ENCODE data around the gene FOXP3.

FOXP3 gene

DNA sequence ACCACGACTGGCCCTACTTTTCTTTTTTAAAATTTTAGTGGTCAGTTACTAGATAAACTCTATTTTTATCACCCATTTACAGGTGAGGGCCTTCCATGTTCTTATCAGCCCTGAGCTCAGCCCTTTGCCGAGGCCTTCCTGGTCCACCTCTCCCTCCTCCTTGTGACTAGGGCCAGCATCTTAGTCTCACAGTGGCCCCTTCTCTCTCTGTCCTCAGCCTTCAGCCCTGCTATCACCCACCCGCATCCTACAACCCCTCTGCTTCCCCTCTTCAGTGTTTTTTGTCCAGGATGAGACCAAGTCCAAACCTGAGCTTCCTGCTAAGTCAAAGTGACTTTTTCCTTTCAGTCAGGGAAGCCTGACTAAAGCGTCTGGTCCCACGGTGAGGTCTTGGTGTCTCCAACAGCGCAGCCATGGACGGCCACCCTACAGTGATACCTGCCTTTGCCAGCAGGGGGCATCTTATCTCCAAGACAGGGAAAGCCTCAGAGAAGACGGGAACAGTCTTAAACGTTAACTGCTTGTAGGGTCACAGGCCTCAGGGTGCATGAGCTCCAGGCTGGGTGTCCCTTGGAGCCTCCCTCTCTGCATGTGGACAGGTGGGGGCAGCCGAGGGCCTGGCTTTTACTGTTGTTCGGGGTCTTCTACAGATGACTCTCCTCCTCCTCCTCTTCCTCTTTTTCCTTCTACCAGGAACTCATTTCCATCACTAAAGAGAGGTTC is 27.3 kb upstream of the FOXP3 start:
- Histone ChIP-seq H3K27me3 (ENCODE audit: low read depth, low read length) (no peaks in the 10 kb centered on the region), H3K4me3 (ENCODE audit: low read depth in 1 of 2, low read length in 2 of 2) (no peak overlapping the region)

DNA sequence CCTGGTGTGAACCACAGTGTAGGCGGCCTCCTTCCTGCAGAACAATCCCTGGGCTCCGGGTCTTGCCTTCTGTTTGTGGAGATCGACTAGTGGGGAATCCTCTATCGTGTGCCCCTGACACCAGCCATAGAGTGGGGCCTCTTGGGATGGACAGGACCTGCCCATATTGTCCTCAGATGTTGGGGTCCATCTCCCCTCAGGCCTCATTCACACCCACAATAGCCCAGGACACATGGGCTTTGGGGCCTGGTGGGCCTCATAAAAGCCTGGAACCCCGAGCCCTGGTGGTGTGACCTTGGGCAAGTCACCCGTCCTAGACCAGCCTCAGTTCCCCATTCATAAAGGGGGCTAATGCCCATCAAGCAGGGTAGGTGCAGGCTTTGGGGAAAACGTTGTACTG is 25.7 kb upstream of the FOXP3 start:
- no peaks in the 10 kb centered on the region for H3K36me3 ChIP-seq (ENCODE audit: control insufficient read depth in 1 of 2, insufficient read depth in 2 of 2, low read length in 2 of 2)
- no peaks in the 10 kb centered on the region for H3K9me3 ChIP-seq (ENCODE audit: control insufficient read depth in 1 of 2, low read length in 2 of 2)
- no peak overlapping the region for H3K4me3 ChIP-seq (ENCODE audit: low read depth in 1 of 2, low read length in 2 of 2)
- H3K27me3 ChIP-seq (ENCODE audit: low read depth, low read length), result no peaks in the 10 kb centered on the region
- no peak overlapping the region for H3K27ac ChIP-seq (ENCODE audit: low read length)
- H3K4me1 ChIP-seq (ENCODE audit: control insufficient read depth in 1 of 2, insufficient read depth in 2 of 2, low read length in 2 of 2), result peaks cover 0 to 5% of the 10 kb centered on the region in 2 donors

More for the DNA sequence above, 27.3 kb upstream of the FOXP3 start:
- H3K4me1 ChIP-seq (ENCODE audit: control insufficient read depth in 1 of 2, insufficient read depth in 2 of 2, low read length in 2 of 2), result peaks cover 0 to 5% of the 10 kb centered on the region in 2 donors
- no peak overlapping the region for H3K27ac ChIP-seq (ENCODE audit: low read length)
- no peaks in the 10 kb centered on the region for H3K9me3 ChIP-seq (ENCODE audit: control insufficient read depth in 1 of 2, low read length in 2 of 2)
- H3K36me3 ChIP-seq (ENCODE audit: control insufficient read depth in 1 of 2, insufficient read depth in 2 of 2, low read length in 2 of 2), result no peaks in the 10 kb centered on the region

DNA sequence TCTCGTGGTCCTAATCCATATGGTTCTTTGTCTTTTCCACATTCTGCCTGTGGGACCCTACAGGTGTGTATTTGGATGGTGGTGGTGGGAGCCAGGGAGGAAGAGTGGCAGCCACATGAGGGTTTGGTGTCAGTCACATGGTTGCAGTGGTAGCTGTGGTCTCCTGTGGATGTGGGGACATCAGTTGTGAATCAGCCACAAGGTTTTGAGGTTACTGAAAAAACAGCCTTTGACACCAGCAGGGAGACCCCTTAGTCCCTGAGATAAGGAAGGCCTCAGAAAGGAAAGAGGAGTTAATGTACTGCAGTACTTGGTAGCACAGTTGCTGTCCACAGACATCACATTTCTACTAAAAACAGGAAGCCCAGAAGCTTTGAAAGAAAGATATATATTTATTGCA is 23.2 kb upstream of the FOXP3 start:
- peaks cover 0 to 5% of the 10 kb centered on the region in 2 donors for H3K4me1 ChIP-seq (ENCODE audit: control insufficient read depth in 1 of 2, insufficient read depth in 2 of 2, low read length in 2 of 2)
- H3K9me3 ChIP-seq (ENCODE audit: control insufficient read depth in 1 of 2, low read length in 2 of 2), result no peaks in the 10 kb centered on the region
- H3K36me3 ChIP-seq (ENCODE audit: control insufficient read depth in 1 of 2, insufficient read depth in 2 of 2, low read length in 2 of 2), result no peaks in the 10 kb centered on the region
- H3K4me3 ChIP-seq (ENCODE audit: low read depth in 1 of 2, low read length in 2 of 2), result no peak overlapping the region
- H3K27ac ChIP-seq (ENCODE audit: low read length), result no peak overlapping the region
- H3K27me3 ChIP-seq (ENCODE audit: low read depth, low read length), result no peaks in the 10 kb centered on the region

DNA sequence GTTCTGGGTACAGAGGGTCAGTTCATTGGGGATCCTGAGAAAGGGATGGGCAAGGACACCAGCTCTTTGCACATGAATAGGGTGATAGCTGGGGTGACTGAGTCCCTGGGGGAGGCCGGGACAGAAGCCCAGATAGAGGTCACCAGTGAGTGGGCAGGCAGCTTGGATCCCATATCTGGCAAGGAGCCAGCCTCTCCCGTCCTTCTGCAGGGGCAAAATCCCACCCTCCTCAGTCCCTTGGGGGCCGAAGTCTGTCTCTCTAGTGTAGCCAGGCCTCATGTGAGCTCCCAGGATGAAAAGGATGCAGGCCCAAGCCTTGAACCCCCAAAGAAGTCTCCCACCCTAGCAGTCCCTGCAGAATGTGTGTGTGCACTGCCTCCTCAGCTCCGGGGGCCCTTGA is 22.1 kb upstream of the FOXP3 start:
- Histone ChIP-seq H3K27ac (ENCODE audit: low read length) (no peak overlapping the region), H3K4me1 (ENCODE audit: control insufficient read depth in 1 of 2, insufficient read depth in 2 of 2, low read length in 2 of 2) (no peaks in the 10 kb centered on the region), H3K4me3 (ENCODE audit: low read depth in 1 of 2, low read length in 2 of 2) (no peak overlapping the region), H3K9me3 (ENCODE audit: control insufficient read depth in 1 of 2, low read length in 2 of 2) (no peaks in the 10 kb centered on the region), H3K36me3 (ENCODE audit: control insufficient read depth in 1 of 2, insufficient read depth in 2 of 2, low read length in 2 of 2) (no peaks in the 10 kb centered on the region), H3K27me3 (ENCODE audit: low read depth, low read length) (no peaks in the 10 kb centered on the region)

DNA sequence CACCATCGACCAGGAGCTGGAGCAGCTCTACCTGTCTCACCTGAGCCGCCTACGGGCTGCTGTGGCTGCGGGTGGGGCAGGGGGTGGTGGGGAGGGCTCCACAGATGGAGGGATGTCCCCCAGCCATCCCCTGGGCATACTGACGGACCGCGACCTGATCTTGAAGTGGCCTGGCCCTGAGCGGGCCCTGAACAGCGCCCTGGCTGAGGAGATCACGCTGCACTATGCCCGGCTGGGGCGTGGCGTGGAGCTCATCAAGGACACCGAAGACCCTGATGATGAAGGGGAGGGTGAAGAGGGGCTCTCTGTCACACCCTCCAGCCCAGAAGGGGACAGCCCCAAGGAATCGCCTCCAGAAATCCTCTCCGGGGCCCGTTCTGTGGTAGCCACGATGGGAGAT is 21.6 kb upstream of the FOXP3 start:
- Histone ChIP-seq H3K27ac (ENCODE audit: low read length) (no peak overlapping the region), H3K27me3 (ENCODE audit: low read depth, low read length) (no peaks in the 10 kb centered on the region), H3K36me3 (ENCODE audit: control insufficient read depth in 1 of 2, insufficient read depth in 2 of 2, low read length in 2 of 2) (no peaks in the 10 kb centered on the region), H3K4me3 (ENCODE audit: low read depth in 1 of 2, low read length in 2 of 2) (no peak overlapping the region), H3K9me3 (ENCODE audit: control insufficient read depth in 1 of 2, low read length in 2 of 2) (no peaks in the 10 kb centered on the region), H3K4me1 (ENCODE audit: control insufficient read depth in 1 of 2, insufficient read depth in 2 of 2, low read length in 2 of 2) (no peaks in the 10 kb centered on the region)

DNA sequence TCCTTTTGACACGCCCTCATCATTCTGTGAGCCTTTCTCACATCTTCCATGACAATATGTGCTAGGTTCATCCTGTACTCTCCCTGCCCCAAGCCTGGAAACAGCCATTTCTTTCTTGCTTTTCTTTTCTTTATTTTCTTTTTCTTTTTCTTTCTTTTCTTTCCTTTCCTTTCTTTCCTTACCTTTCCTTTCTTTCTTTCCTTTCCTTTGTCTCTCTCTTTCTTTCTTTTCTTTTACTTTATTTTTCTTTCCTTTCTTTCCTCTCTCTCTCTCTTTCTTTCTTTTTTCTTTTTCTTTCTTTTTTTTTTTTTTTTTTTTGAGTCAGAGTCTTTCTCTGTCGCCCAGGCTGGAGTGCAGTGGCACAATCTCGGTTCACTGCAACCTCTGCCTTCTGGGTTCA is 19.7 kb upstream of the FOXP3 start:
- Histone ChIP-seq H3K36me3 (ENCODE audit: control insufficient read depth in 1 of 2, insufficient read depth in 2 of 2, low read length in 2 of 2) (no peaks in the 10 kb centered on the region), H3K4me3 (ENCODE audit: low read depth in 1 of 2, low read length in 2 of 2) (no peak overlapping the region), H3K4me1 (ENCODE audit: control insufficient read depth in 1 of 2, insufficient read depth in 2 of 2, low read length in 2 of 2) (no peaks in the 10 kb centered on the region), H3K9me3 (ENCODE audit: control insufficient read depth in 1 of 2, low read length in 2 of 2) (no peaks in the 10 kb centered on the region), H3K27ac (ENCODE audit: low read length) (no peak overlapping the region), H3K27me3 (ENCODE audit: low read depth, low read length) (no peaks in the 10 kb centered on the region)

DNA sequence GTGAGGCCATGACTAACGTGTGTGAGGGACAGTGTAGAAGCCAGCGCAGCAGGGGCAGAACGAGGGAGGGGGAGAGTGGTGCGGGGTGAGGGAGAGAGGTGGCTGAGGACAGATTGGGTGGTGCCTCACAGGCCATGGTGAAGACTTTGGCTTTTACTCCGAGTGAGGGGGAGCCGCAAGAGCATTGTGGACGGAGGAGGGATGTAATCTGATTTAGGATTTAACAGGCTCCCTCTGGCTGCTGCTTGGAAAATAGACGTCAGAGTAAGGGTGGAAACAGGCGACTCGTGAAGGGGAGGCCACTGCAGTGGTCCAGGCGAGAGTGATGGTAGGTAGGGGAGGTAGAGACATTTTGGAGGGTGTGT is 18.1 kb upstream of the FOXP3 start:
- Histone ChIP-seq H3K27me3 (ENCODE audit: low read depth, low read length) (no peaks in the 10 kb centered on the region), H3K27ac (ENCODE audit: low read length) (no peak overlapping the region), H3K4me3 (ENCODE audit: low read depth in 1 of 2, low read length in 2 of 2) (no peak overlapping the region), H3K9me3 (ENCODE audit: control insufficient read depth in 1 of 2, low read length in 2 of 2) (no peaks in the 10 kb centered on the region), H3K36me3 (ENCODE audit: control insufficient read depth in 1 of 2, insufficient read depth in 2 of 2, low read length in 2 of 2) (no peaks in the 10 kb centered on the region), H3K4me1 (ENCODE audit: control insufficient read depth in 1 of 2, insufficient read depth in 2 of 2, low read length in 2 of 2) (no peaks in the 10 kb centered on the region)

DNA sequence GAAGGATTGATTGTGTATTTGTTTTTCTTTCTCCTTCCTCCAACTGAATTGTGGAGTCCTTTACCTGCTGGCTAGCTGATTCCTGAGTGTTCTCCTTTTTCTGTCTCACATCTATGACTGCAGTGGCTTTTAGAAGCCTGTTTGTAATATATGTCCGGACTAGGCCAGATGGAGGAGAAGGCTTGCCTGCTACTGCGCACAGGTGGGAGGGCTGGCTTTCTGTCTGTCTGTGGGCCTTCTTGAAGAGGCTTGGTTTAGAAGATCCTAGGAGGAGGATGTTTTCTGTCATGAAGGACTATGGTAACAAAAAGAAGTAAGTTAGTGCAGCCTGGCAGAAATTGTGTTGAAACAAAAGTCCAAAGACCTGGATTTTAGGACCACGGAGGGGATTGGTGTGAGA is 13.6 kb upstream of the FOXP3 start:
- Histone ChIP-seq H3K4me1 (ENCODE audit: control insufficient read depth in 1 of 2, insufficient read depth in 2 of 2, low read length in 2 of 2) (peaks cover 0 to 17% of the 10 kb centered on the region in 2 donors), H3K4me3 (ENCODE audit: low read depth in 1 of 2, low read length in 2 of 2) (no peak overlapping the region), H3K36me3 (ENCODE audit: control insufficient read depth in 1 of 2, insufficient read depth in 2 of 2, low read length in 2 of 2) (no peaks in the 10 kb centered on the region), H3K27me3 (ENCODE audit: low read depth, low read length) (no peaks in the 10 kb centered on the region), H3K9me3 (ENCODE audit: control insufficient read depth in 1 of 2, low read length in 2 of 2) (no peaks in the 10 kb centered on the region), H3K27ac (ENCODE audit: low read length) (no peak overlapping the region)

DNA sequence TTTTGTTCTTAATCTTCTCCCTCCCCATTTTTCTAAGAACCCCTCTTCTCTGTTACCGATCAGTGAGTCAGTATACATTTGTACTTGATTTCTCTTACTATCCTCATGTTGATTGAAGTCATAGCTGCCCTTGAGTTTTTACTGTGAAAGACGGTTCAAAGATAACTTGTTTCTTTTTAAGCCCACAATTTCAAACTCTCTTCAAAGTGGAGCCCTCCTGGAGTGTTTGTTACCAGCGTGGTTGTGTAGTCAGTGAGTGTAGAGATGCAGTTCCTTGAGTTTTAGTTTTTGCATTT is 13.0 kb upstream of the FOXP3 start:
- no peak overlapping the region for H3K27ac ChIP-seq (ENCODE audit: low read length)
- H3K4me1 ChIP-seq (ENCODE audit: control insufficient read depth in 1 of 2, insufficient read depth in 2 of 2, low read length in 2 of 2), result peaks cover 2 to 22% of the 10 kb centered on the region in 2 donors
- H3K4me3 ChIP-seq (ENCODE audit: low read depth in 1 of 2, low read length in 2 of 2), result no peak overlapping the region
- H3K36me3 ChIP-seq (ENCODE audit: control insufficient read depth in 1 of 2, insufficient read depth in 2 of 2, low read length in 2 of 2), result no peaks in the 10 kb centered on the region
- no peaks in the 10 kb centered on the region for H3K9me3 ChIP-seq (ENCODE audit: control insufficient read depth in 1 of 2, low read length in 2 of 2)
- H3K27me3 ChIP-seq (ENCODE audit: low read depth, low read length), result no peaks in the 10 kb centered on the region

DNA sequence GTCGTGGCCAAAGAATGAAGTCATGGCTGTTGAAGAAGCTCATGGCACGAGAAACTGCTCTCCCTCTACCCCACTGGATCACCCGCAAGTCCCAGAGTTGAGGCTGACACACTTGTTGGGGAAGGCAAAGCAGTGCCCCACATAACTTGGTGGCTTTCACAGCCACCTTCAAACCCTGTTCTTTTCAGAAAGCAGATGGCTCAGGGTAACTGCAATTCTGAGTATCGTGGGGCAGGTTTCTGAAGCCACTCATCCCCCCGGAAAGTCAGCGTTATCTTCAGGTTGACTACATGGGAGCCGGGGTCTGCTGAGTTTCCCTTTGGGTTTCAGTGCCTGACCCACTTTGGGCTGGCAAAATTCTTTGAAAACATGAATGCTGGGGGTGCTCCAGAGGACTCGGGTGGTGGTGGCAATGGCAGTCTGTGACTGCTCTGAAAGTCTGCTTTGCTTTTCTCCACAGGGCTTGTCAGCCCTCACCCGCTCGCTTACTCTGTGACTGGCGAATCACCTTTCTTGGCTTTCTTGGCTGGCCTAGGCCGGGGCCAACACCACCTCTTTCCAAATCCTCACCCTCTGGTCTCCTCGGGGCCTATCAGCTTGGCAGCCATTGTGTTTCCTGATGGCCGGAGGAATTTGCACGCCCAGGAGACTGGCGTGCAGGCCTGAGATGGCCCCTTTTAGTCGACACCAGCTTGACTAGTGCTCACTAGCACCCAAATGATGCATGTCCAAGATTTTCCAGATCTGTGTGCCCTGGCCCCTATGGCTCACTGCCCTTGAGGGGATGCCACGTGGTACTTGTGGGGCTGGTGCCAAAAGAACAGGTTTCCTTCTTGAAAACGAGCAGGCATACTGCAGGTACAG is 12.4 kb upstream of the FOXP3 start:
- no peak overlapping the region for H3K27ac ChIP-seq (ENCODE audit: low read length)
- H3K27me3 ChIP-seq (ENCODE audit: low read depth, low read length), result no peaks in the 10 kb centered on the region
- H3K4me3 ChIP-seq (ENCODE audit: low read depth in 1 of 2, low read length in 2 of 2), result no peak overlapping the region
- peaks cover 7 to 27% of the 10 kb centered on the region in 2 donors for H3K4me1 ChIP-seq (ENCODE audit: control insufficient read depth in 1 of 2, insufficient read depth in 2 of 2, low read length in 2 of 2)
- no peaks in the 10 kb centered on the region for H3K36me3 ChIP-seq (ENCODE audit: control insufficient read depth in 1 of 2, insufficient read depth in 2 of 2, low read length in 2 of 2)
- no peaks in the 10 kb centered on the region for H3K9me3 ChIP-seq (ENCODE audit: control insufficient read depth in 1 of 2, low read length in 2 of 2)

DNA sequence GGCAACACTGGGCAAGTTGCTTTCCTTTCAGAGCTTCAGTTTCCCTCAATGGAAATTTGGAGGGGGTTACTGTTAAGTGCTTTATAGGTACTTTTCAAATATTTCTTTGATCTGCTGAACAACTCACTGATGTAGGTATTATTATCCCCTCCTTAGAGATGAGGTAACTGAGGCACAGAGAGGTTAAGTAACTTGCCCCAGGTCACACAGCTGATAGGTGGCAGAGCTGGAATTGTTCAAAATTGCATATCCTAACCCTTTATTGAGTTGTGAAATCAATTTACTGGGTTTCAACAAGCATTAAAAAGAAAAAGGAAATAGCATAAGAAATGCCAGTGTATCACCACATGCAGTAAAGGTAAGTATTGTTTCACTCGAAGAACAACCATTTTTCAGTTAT is 11.7 kb upstream of the FOXP3 start:
- no peaks in the 10 kb centered on the region for H3K36me3 ChIP-seq (ENCODE audit: control insufficient read depth in 1 of 2, insufficient read depth in 2 of 2, low read length in 2 of 2)
- no peak overlapping the region for H3K27ac ChIP-seq (ENCODE audit: low read length)

More for the DNA sequence above, 11.7 kb upstream of the FOXP3 start:
- peaks cover 7 to 34% of the 10 kb centered on the region in 2 donors for H3K4me1 ChIP-seq (ENCODE audit: control insufficient read depth in 1 of 2, insufficient read depth in 2 of 2, low read length in 2 of 2)
- no peaks in the 10 kb centered on the region for H3K27me3 ChIP-seq (ENCODE audit: low read depth, low read length)
- H3K4me3 ChIP-seq (ENCODE audit: low read depth in 1 of 2, low read length in 2 of 2), result no peak overlapping the region
- no peaks in the 10 kb centered on the region for H3K9me3 ChIP-seq (ENCODE audit: control insufficient read depth in 1 of 2, low read length in 2 of 2)
